CD4-positive, alpha-beta memory T cell (primary cell): Measurements from ENCODE around the gene ARHGEF25. TPM values are rescaled to one million over a fixed set of nuclear protein-coding genes. Genes with fewer than 3 reads are reported as not detected.
A peak's percentile ranks its signal among the peaks of the same experiment; 100 is the strongest.

Experiments used
- CTCF ChIA-PET: fragments of 350-600 bp; sonication (Branson Sonifier 250); formaldehyde crosslinking; loops from one replicate; lab custom pipeline; 2021; ENCODE audit warnings: inconsistent platforms; ENCODE audit not compliant: partially characterized antibody; lab: Charles Lee
- POLR2A ChIA-PET: fragments of 350-600 bp; sonication (Branson Sonifier 250); formaldehyde crosslinking; loops from one replicate; lab custom pipeline; 2021; ENCODE audit not compliant: partially characterized antibody; lab: Charles Lee
- DNase-seq, 5 donors: peaks; one replicate each; pipeline versions ENCODE4 v3.0.0 to v3.0.0-alpha.2; 2020 to 2022; ENCODE audit warnings: mixed read lengths in 1 of 5
- H3K27ac ChIP-seq: one replicate; pipeline ENCODE4 v1.7.0; 2013; ENCODE audit warnings: low read depth, low read length
- H3K27me3 ChIP-seq: 2 replicates; pipeline ENCODE4 v1.7.0; 2013; ENCODE audit warnings: mild to moderate bottlenecking, low read length, moderate library complexity; ENCODE audit not compliant: insufficient read depth
- H3K36me3 ChIP-seq: 2 replicates; pipeline ENCODE4 v1.7.0; 2013; ENCODE audit warnings: mild to moderate bottlenecking, low read length, moderate library complexity; ENCODE audit not compliant: insufficient read depth
- H3K4me1 ChIP-seq: 2 replicates; pipeline ENCODE4 v1.7.0; 2013; ENCODE audit warnings: mild to moderate bottlenecking, low read length, moderate library complexity; ENCODE audit not compliant: insufficient read depth
- H3K4me3 ChIP-seq, 2 donors: one replicate each; pipeline ENCODE4 v1.7.0; 2013; ENCODE audit warnings: low read length in 2 of 2, mild to moderate bottlenecking in 1 of 2
- H3K9me3 ChIP-seq, 2 donors: one replicate each; pipeline ENCODE4 v1.7.0; 2013; ENCODE audit warnings: low read length in 2 of 2, control low read depth in 1 of 2; ENCODE audit not compliant: control insufficient read depth in 1 of 2
- H3K27ac Mint-ChIP-seq, 7 donors: one replicate each; pipeline ENCODE4 v1.8.0; 2020 to 2021; ENCODE audit warnings: mixed read lengths in 7 of 7, mild to moderate bottlenecking in 6 of 7, inconsistent platforms in 3 of 7, moderate library complexity in 3 of 7
- H3K27me3 Mint-ChIP-seq, 2 donors: one replicate each; pipeline ENCODE4 v1.8.0; 2020 to 2021; ENCODE audit warnings: mixed read lengths in 2 of 2
- H3K36me3 Mint-ChIP-seq, 2 donors: one replicate each; pipeline ENCODE4 v1.8.0; 2020 to 2021; ENCODE audit warnings: mixed read lengths in 2 of 2, inconsistent platforms in 1 of 2, mild to moderate bottlenecking in 1 of 2
- H3K4me1 Mint-ChIP-seq, 4 donors: one replicate each; pipeline ENCODE4 v1.8.0; 2020 to 2021; ENCODE audit warnings: mixed read lengths in 4 of 4, mild to moderate bottlenecking in 1 of 4
- H3K4me3 Mint-ChIP-seq, 8 donors: one replicate each; pipeline ENCODE4 v1.8.0; 2020 to 2021; ENCODE audit warnings: mixed read lengths in 8 of 8, mild to moderate bottlenecking in 7 of 8, moderate library complexity in 6 of 8, inconsistent platforms in 3 of 8
- H3K9me3 Mint-ChIP-seq, 8 donors: one replicate each; pipeline ENCODE4 v1.8.0; 2020 to 2021; ENCODE audit warnings: mixed read lengths in 8 of 8, mild to moderate bottlenecking in 5 of 8, inconsistent platforms in 3 of 8, moderate library complexity in 1 of 8
- intact Hi-C: fragments of 100-400 bp; cut with micrococcal nuclease; formaldehyde crosslinking; loops from one replicate; pipeline ENCODE4 v1.15.1; 2023
- polyA plus RNA-seq, 2 donors: library from polyadenylated mRNA; unstranded; fragments of 300-500 nt; fragmentation: Illumina TruSeq; gene quantifications; one replicate each; pipeline ENCODE4 v1.2.3, GENCODE V29; 2021
- total RNA-seq, 2 experiments: library from RNA; stranded (reverse); gene quantifications; one replicate each; pipeline ENCODE4 v1.2.3, GENCODE V29; 2021

The ARHGEF25 gene
- total and polyA plus RNA-seq, 4 experiments from 2014 or later = 0.47 to 0.67 TPM; not detected in 2

DNA sequence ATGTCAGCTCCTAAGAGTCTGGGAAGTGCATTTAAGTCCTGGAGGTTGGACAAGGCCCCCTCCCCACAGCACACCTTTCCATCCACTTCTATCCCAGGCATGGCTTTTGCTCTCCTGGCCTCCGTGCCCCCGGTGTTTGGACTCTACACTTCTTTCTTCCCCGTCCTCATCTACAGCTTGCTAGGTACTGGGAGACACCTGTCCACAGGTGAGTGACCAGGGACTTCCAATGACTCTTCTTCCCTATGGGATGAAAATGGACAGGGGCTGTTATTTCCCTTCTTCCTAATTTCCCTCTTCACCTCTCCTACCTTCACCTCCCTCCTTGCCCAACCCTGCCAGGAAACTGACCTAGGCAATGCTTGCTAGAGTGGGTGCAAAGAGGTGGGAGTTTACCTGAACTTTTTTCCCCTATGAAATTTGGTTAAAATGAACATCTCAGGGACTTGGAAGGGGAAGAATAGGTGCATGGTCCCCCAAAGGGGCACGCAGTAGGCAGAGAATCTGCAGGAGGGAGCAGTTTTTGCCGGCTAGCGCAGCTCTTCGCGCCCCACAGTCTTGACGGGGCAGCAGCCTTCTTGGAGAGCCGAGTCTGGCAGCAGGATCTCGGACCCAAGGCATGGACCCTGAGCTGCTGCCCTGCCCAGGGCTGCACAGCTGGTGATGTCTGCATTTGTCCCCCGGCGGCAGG is 9.2 kb downstream of the ARHGEF25 start:
- peak overlapping the region; percentile 63 to 90 (median 76) for H3K4me3 Mint-ChIP-seq
- Histone ChIP-seq H3K36me3 (no peaks in the 10 kb centered on the region), H3K27me3 (peaks cover 66% of the 10 kb centered on the region), H3K27ac (no peak overlapping the region), H3K4me1 (peaks cover 29% of the 10 kb centered on the region), H3K9me3 (no peaks in the 10 kb centered on the region), H3K4me3 (no peak overlapping the region)
- peaks cover 24 to 32% (median 27%) of the 10 kb centered on the region in 4 donors for H3K4me1 Mint-ChIP-seq
- POLR2A ChIA-PET = interaction anchor here (0.9 to 2.5 kb wide), 11 partner anchors 10 to 161 kb away, joined by 3 to 11 read pairs (median 4); partner anchors contain the start of genes B4GALNT1, OS9 and TSPAN31
- H3K27ac Mint-ChIP-seq = peak overlapping the region in 2 of 7 donors; percentile 55 to 60
- CTCF ChIA-PET = interaction anchor here (0.7 to 4.1 kb wide), 18 partner anchors 8 to 162 kb away, joined by 3 to 68 read pairs (median 4); partner anchors contain the start of genes ARHGEF25, B4GALNT1, DTX3 and GLI1
- intact Hi-C loops = loop anchor here (2.0 kb wide), 1 partner anchor 30 kb away; the partner anchor contains the start of gene PIP4K2C
- no peaks in the 10 kb centered on the region for H3K9me3 Mint-ChIP-seq
- peaks cover 69 to 87% of the 10 kb centered on the region in 2 donors for H3K27me3 Mint-ChIP-seq
- no peak for DNase-seq
- no peaks in the 10 kb centered on the region for H3K36me3 Mint-ChIP-seq

DNA sequence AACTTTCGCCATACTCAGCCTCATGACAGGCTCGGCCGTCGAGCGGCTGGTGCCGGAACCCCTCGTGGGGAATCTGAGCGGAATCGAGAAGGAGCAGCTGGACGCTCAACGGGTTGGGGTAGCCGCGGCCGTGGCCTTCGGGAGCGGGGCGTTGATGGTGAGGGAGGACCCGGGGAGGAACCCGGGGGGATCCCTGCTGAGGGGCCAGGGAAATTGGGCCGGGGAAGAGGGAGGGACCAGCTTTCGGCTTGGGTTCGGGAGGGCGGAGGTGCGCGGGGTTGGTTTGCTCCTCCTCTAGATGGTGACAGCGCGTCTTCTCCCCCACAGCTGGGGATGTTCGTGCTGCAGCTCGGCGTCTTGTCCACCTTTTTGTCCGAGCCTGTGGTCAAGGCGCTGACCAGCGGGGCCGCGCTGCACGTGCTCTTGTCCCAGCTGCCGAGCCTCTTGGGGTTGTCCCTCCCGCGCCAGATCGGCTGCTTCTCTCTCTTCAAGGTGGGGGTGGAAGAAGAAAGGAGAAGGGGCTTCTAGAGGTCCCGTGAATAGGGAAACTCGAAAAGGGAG is 9.8 kb downstream of the ARHGEF25 start:
- peak overlapping the region in 2 of 7 donors; percentile 55 for H3K27ac Mint-ChIP-seq
- Histone ChIP-seq H3K4me1 (peaks cover 29% of the 10 kb centered on the region), H3K27ac (no peak overlapping the region), H3K4me3 (peak overlapping the region in 1 of 2 donors; percentile 23), H3K36me3 (no peaks in the 10 kb centered on the region), H3K9me3 (no peaks in the 10 kb centered on the region), H3K27me3 (peaks cover 72% of the 10 kb centered on the region)
- POLR2A ChIA-PET = interaction anchor here (0.9 to 2.5 kb wide), 8 partner anchors 36 to 160 kb away, joined by 3 to 11 read pairs (median 4); partner anchors contain the start of genes OS9 and TSPAN31
- no peaks in the 10 kb centered on the region for H3K36me3 Mint-ChIP-seq
- peaks cover 76 to 89% of the 10 kb centered on the region in 2 donors for H3K27me3 Mint-ChIP-seq
- H3K4me3 Mint-ChIP-seq = peak overlapping the region; percentile 63 to 90 (median 76)
- peaks cover 24 to 32% (median 27%) of the 10 kb centered on the region in 4 donors for H3K4me1 Mint-ChIP-seq
- H3K9me3 Mint-ChIP-seq = no peaks in the 10 kb centered on the region
- intact Hi-C loops = loop anchor here (1.0 to 2.0 kb wide), 3 partner anchors 30 to 162 kb away; partner anchors contain the start of genes GLI1 and PIP4K2C
- CTCF ChIA-PET = interaction anchor here (0.7 to 4.1 kb wide), 16 partner anchors 10 to 163 kb away, joined by 3 to 68 read pairs (median 5); partner anchors contain the start of genes ARHGEF25, B4GALNT1, GLI1 and PIP4K2C
- no peak for DNase-seq

DNA sequence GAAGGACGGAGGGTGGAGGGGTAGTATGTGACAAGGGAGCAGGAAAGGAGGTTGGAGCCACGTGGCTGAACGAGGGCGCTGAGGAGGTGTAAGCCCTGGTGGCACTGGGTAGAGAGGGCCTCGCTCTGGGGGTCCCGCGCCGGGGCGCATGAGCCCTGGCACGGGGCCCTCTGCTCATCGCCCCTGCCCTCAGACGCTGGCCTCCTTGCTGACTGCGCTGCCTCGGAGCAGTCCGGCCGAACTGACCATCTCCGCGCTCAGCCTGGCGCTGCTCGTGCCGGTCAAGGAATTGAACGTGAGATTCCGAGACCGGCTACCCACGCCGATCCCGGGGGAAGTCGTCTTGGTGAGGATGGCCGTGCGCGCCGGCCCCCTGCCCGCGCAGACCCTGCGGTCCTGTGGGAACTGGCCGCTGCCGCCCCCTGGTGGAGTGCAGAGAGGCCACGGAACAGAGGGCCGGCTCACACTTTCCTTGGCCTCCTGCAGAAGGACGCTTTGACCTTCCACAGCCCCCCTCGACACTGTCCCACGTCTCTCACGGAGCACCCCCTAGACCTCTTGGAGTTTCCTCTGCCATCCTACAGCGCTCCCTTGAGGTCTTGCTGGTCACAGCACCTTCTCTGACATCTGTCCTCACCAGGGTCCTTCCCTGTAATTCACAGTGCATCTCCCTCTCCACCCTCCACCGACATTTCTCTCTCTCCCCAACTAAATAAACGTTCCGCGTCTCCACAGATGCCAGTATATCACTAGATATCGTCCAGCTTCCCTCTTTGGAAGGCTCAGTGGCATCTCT is 10.5 kb downstream of the ARHGEF25 start:
- peaks cover 82 to 87% of the 10 kb centered on the region in 2 donors for H3K27me3 Mint-ChIP-seq
- H3K27ac Mint-ChIP-seq = peak overlapping the region in 2 of 7 donors; percentile 23 to 77
- H3K36me3 Mint-ChIP-seq = no peaks in the 10 kb centered on the region
- H3K4me3 ChIP-seq = peak overlapping the region in 1 of 2 donors; percentile 23
- no peak overlapping the region for H3K27ac ChIP-seq
- ChIA-PET CTCF (interaction anchor here (0.8 to 4.1 kb wide), 20 partner anchors 8 to 169 kb away, joined by 3 to 68 read pairs (median 5); partner anchors contain the start of genes B4GALNT1, GLI1 and PIP4K2C), POLR2A (interaction anchor here (1.0 to 2.5 kb wide), 6 partner anchors 38 to 163 kb away, joined by 3 to 11 read pairs (median 4); partner anchors contain the start of gene OS9)
- peaks cover 29% of the 10 kb centered on the region for H3K4me1 ChIP-seq
- no peaks in the 10 kb centered on the region for H3K36me3 ChIP-seq
- H3K27me3 ChIP-seq = peaks cover 79% of the 10 kb centered on the region
- H3K9me3 Mint-ChIP-seq = no peaks in the 10 kb centered on the region
- no peaks in the 10 kb centered on the region for H3K9me3 ChIP-seq
- H3K4me3 Mint-ChIP-seq = peak overlapping the region; percentile 63 to 90 (median 76)
- intact Hi-C loops = loop anchor here (1.0 to 2.0 kb wide), 3 partner anchors 31 to 162 kb away; partner anchors contain the start of genes GLI1 and PIP4K2C
- H3K4me1 Mint-ChIP-seq = peaks cover 24 to 36% (median 28%) of the 10 kb centered on the region in 4 donors
- DNase-seq = peak; percentile 34 to 57 (median 39)

DNA sequence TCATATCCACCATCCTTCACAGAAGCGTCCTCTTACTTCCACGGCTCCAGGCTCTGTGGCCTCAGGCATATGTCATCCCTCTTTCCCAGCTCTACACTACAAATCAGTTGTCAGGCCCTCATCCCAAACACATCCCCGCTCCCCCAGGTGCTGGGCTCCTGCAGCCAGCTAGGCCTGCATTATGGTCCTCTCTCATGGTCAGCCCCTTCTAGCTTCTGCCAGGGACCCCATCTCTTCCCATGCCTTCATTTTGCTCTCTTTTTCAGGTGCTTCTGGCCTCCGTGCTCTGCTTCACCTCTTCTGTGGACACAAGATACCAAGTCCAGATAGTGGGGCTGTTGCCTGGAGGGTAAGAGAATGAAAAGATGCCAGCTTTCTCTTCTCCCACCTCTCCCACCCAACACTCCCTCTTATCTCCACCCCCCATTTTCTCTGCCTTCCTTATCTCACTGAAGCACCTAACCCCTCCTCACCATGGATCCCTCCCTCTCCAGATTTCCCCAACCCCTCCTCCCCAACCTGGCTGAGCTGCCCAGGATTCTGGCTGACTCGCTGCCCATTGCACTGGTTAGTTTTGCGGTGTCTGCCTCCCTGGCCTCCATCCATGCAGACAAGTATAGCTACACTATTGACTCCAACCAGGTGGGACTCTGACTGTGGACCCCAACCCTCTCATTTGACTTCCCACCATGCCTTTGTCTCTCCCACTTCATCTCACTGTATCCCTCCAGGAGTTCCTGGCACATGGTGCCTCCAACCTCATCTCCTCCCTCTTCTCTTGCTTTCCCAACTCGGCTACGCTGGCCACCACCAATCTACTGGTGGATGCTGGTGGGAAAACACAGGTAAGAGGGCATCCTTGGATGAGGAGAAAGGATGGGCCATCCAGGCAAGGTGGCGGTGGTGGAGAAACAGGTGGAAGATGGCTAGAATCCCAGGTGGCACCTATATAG is 11.3 kb downstream of the ARHGEF25 start:
- Histone ChIP-seq H3K9me3 (no peaks in the 10 kb centered on the region), H3K36me3 (no peaks in the 10 kb centered on the region), H3K4me3 (no peak overlapping the region), H3K27me3 (peaks cover 81% of the 10 kb centered on the region), H3K4me1 (peaks cover 31% of the 10 kb centered on the region), H3K27ac (no peak overlapping the region)
- H3K9me3 Mint-ChIP-seq = no peaks in the 10 kb centered on the region
- intact Hi-C loops = no loop called here
- ChIA-PET POLR2A (interaction anchor here (1.2 kb wide), 2 partner anchors 39 to 164 kb away, joined by 3 to 5 read pairs; no protein-coding TSS in a partner anchor), CTCF (interaction anchor here (0.8 to 4.1 kb wide), 12 partner anchors 9 to 170 kb away, joined by 3 to 50 read pairs (median 6); partner anchors contain the start of genes B4GALNT1 and GLI1)
- peaks cover 25 to 41% (median 33%) of the 10 kb centered on the region in 4 donors for H3K4me1 Mint-ChIP-seq
- no peaks in the 10 kb centered on the region for H3K36me3 Mint-ChIP-seq
- DNase-seq = no peak
- peak overlapping the region in 6 of 8 donors; percentile 55 to 86 (median 73) for H3K4me3 Mint-ChIP-seq
- peak overlapping the region in 2 of 7 donors; percentile 23 to 54 for H3K27ac Mint-ChIP-seq
- H3K27me3 Mint-ChIP-seq = peaks cover 84% of the 10 kb centered on the region in 2 donors

DNA sequence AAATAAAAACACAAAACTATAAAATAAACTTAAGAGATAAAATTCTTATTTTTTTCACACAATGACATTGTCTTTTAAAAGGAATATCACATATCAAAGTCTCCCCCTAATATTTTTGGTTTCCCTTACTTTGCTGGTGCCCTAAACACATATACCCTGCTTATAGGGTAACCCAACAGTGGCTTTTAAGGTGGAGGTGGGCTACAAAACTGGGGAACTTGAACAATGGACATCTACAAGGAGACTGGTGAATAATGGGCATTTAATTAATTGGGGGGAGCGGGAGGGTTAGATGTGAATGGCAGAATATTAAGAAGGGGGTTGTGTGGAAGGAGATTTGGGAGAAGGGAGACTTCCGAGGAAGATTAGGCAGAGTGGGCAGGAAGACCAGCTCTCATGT is 12.2 kb downstream of the ARHGEF25 start:
- Histone ChIP-seq H3K4me1 (peaks cover 36% of the 10 kb centered on the region), H3K9me3 (no peaks in the 10 kb centered on the region), H3K27ac (no peak overlapping the region), H3K4me3 (no peak overlapping the region), H3K36me3 (no peaks in the 10 kb centered on the region), H3K27me3 (peaks cover 86% of the 10 kb centered on the region)
- Mint-ChIP-seq H3K27ac (peak overlapping the region in 1 of 7 donors; percentile 59), H3K27me3 (peaks cover 83% of the 10 kb centered on the region in 2 donors), H3K4me3 (no peak overlapping the region), H3K9me3 (no peaks in the 10 kb centered on the region), H3K4me1 (peaks cover 26 to 41% (median 33%) of the 10 kb centered on the region in 4 donors), H3K36me3 (no peaks in the 10 kb centered on the region)
- ChIA-PET POLR2A (interaction anchor here (1.2 kb wide), 1 partner anchor 40 kb away, joined by 5 read pairs; no protein-coding TSS in a partner anchor), CTCF (interaction anchor here (0.9 to 4.1 kb wide), 5 partner anchors 10 to 165 kb away, joined by 3 to 50 read pairs (median 8); partner anchors contain the start of genes B4GALNT1 and GLI1)
- no peak for DNase-seq
- intact Hi-C loops = no loop called here
